K562 (cell line): ENCODE results near the gene ZNF180. TPM values are rescaled to one million over a fixed set of nuclear protein-coding genes. Genes with fewer than 3 reads are reported as not detected.

Experiments
- AFF4 ChIP-seq: sonication (generic); formaldehyde crosslinking; IDR thresholded peaks from 2 replicates; pipeline ENCODE4 v1.8.0; 2023; ENCODE audit warnings: mild to moderate bottlenecking, missing genetic modification reagents
- CBFA2T3 ChIP-seq: fragments of 450-650 bp; IDR thresholded peaks from 2 replicates; pipeline ENCODE4 v1.6.1; 2017
- CHCHD3 ChIP-seq: fragments of 250-450 bp; sonication (Bioruptor Pico); IDR thresholded peaks from 2 replicates; pipeline ENCODE4 v2.1.2; 2022; ENCODE audit warnings: mild to moderate bottlenecking
- DEAF1 ChIP-seq: fragments of 450-650 bp; formaldehyde crosslinking; IDR thresholded peaks from 2 replicates; pipeline ENCODE4 v1.4.0; 2020; ENCODE audit warnings: mild to moderate bottlenecking, moderate library complexity
- DNMT1 ChIP-seq: fragments of 450-650 bp; IDR thresholded peaks from 2 replicates; pipeline ENCODE4 v1.6.1; 2016; ENCODE audit warnings: antibody characterized with exemption, mild to moderate bottlenecking
- GABPB1 ChIP-seq: sonication (generic); formaldehyde crosslinking; IDR thresholded peaks from 2 replicates; pipeline ENCODE4 v1.8.0; 2022; ENCODE audit warnings: mild to moderate bottlenecking, missing genetic modification reagents
- KLF1 ChIP-seq: fragments of 450-650 bp; IDR thresholded peaks from 2 replicates; pipeline ENCODE4 v1.6.1; 2016; ENCODE audit warnings: missing genetic modification characterization, missing compliant biosample characterization
- KLF6 ChIP-seq: fragments of 250-450 bp; sonication (Bioruptor Pico); IDR thresholded peaks from 2 replicates; pipeline ENCODE4 v1.4.0; 2020; ENCODE audit warnings: mild to moderate bottlenecking, moderate library complexity, borderline replicate concordance
- LCOR ChIP-seq: sonication (generic); formaldehyde crosslinking; IDR thresholded peaks from 2 replicates; pipeline ENCODE4 v1.8.0; 2022; ENCODE audit warnings: mild to moderate bottlenecking, missing genetic modification reagents
- MEF2A ChIP-seq: IDR thresholded peaks from 2 replicates; pipeline ENCODE4 v1.6.1; 2011; ENCODE audit warnings: low read depth, mild to moderate bottlenecking, low read length, moderate library complexity; ENCODE audit not compliant: control insufficient read depth
- PHTF2 ChIP-seq: fragments of 250-450 bp; sonication (Bioruptor Pico); IDR thresholded peaks from 2 replicates; pipeline ENCODE4 v1.5.0; 2021; ENCODE audit warnings: mild to moderate bottlenecking
- RCOR1 ChIP-seq, 2 experiments: IDR thresholded peaks; 2 replicates each; pipeline ENCODE4 v1.6.1; 2012; ENCODE audit warnings: low read depth in 2 of 2, low read length in 2 of 2, borderline replicate concordance in 1 of 2, improper control_type of control experiment in 1 of 2
- SPI1 ChIP-seq: IDR thresholded peaks from 2 replicates; pipeline ENCODE4 v1.6.1; 2011; ENCODE audit warnings: low read depth, low read length, control low read depth, borderline replicate concordance
- ZBTB7A ChIP-seq: IDR thresholded peaks from 2 replicates; pipeline ENCODE4 v1.6.1; 2011; ENCODE audit warnings: low read depth, mild to moderate bottlenecking, low read length, moderate library complexity, borderline replicate concordance; ENCODE audit not compliant: control insufficient read depth
- ZFP91 ChIP-seq: sonication (generic); formaldehyde crosslinking; IDR thresholded peaks from 2 replicates; pipeline ENCODE4 v1.8.0; 2022; ENCODE audit warnings: mild to moderate bottlenecking, missing genetic modification reagents
- ZNF121 ChIP-seq: sonication (generic); formaldehyde crosslinking; conservative IDR thresholded peaks from 2 replicates; pipeline ENCODE4 v1.8.0; 2022; ENCODE audit warnings: missing genetic modification reagents
- ZNF239 ChIP-seq: fragments of 250-450 bp; sonication (Bioruptor Pico); IDR thresholded peaks from 2 replicates; pipeline ENCODE4 v1.4.0; 2020; ENCODE audit warnings: mild to moderate bottlenecking
- ZNF512 ChIP-seq: IDR thresholded peaks from 2 replicates; pipeline ENCODE4 v1.6.1; 2016; ENCODE audit warnings: missing genetic modification characterization, missing compliant biosample characterization
- ZNF79 ChIP-seq: fragments of 250-450 bp; sonication (Bioruptor Pico); IDR thresholded peaks from 2 replicates; pipeline ENCODE4 v1.4.0; 2020; ENCODE audit warnings: low read depth, mild to moderate bottlenecking, moderate library complexity
- polyA plus RNA-seq, 8 experiments: library from polyadenylated mRNA; depleted of rRNA in 4 of 8; stranded (reverse) in 5 of 8; unstranded in 3 of 8; fragments of >200 nt; fragmentation: Nextera tagmentation in 2 of 8; fragmentation: Illumina TruSeq in 1 of 8; extraction: Ambion mirVana in 2 of 8; extraction: Trizol in 1 of 8; gene quantifications; 2 replicates each; pipeline versions ENCODE4 v1.2.1 to v1.2.3, GENCODE V29; 2011 to 2014; ENCODE audit warnings: inconsistent platforms in 1 of 8, missing spikeins in 1 of 8
- total RNA-seq, 7 experiments: library from RNA; depleted of rRNA in 6 of 7; stranded (reverse); fragments of >200 nt in 6 of 7; fragmentation: Illumina TruSeq in 2 of 7; extraction: Trizol in 2 of 7; gene quantifications; 2 replicates each; pipeline versions ENCODE4 v1.2.1 to v1.2.3, GENCODE V29; 2011 to 2021; ENCODE audit warnings: low replicate concordance in 1 of 7

Gene ZNF180
- total and polyA plus RNA-seq, 9 of the 15 experiments (the other 6 are each of a cell fraction or from before 2014, with no cell fraction given) = 1.8 to 8.7 (median 5.9) TPM

- TF ChIP-seq ZNF512 (tag) = no peak
- no peak for TF ChIP-seq DNMT1
- TF ChIP-seq ZNF79 (CRISPR knock-in tag) = no peak
- peak; percentile 92 for TF ChIP-seq GABPB1 (CRISPR knock-in tag)
- peak in 1 of 2 experiments; percentile 18; a peak in 1 of 4 replicates for TF ChIP-seq RCOR1 (IDR thresholded peaks at IDR 0.05; ENCODE audit: borderline replicate concordance in 1 of 2, low read depth in 2 of 2, low read length in 2 of 2)
- TF ChIP-seq ZBTB7A = peak; percentile 91
- peak; percentile 67; the same call in 1 of the 2 replicates for TF ChIP-seq LCOR (CRISPR knock-in tag)
- no peak for TF ChIP-seq CBFA2T3
- TF ChIP-seq KLF6 (CRISPR knock-in tag) = no peak; the same call in 1 of the 2 replicates
- peak; percentile 71 for TF ChIP-seq SPI1
- no peak for TF ChIP-seq ZNF239 (CRISPR knock-in tag)
- TF ChIP-seq DEAF1 (CRISPR knock-in tag) = no peak
- no peak for TF ChIP-seq ZFP91 (CRISPR knock-in tag)
- no peak for TF ChIP-seq CHCHD3
- TF ChIP-seq MEF2A = no peak
- no peak for TF ChIP-seq PHTF2 (CRISPR knock-in tag)
- no peak for TF ChIP-seq KLF1 (tag)
- TF ChIP-seq ZNF121 = no peak
- peak; percentile 90 for TF ChIP-seq AFF4 (CRISPR knock-in tag)
These were observed at the start of gene ZNF180 (continued) for GRCh38 chr19:44499962-44500949.
